ENCODE data around the gene HSFX4.
A peak's percentile ranks its signal among the peaks of the same experiment; 100 is the strongest.
"Not testable (repeated sequence)": the region's sequence is repeated elsewhere in the genome, so short reads cannot be mapped to it uniquely, and the experiment has no call there.

Gene HSFX4

DNA sequence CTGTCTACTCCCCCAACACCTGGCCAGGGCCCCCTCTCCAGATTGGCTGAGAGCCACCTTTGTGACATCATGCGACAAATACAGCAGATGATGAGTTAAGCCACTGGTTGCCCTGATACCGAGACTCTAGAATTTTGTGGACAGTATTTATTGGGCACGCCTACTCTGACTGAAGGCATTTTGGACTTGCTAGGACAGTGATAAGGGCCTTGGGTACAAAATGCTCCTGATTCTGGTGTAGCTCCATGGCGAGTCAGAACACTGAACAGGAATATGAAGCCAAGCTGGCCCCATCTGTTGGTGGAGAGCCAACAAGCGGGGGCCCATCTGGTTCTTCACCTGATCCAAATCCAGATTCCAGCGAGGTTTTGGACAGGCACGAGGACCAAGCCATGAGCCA is at the start of gene HSFX4:
Gene HSFX4, plus strand, starts transcription at position 174 of the 400 bp plus-strand sequence. Its CDS starts 72 bp downstream, at position 246.
- not testable (repeated sequence) for DNase-seq

- no peak for DNase-seq
These were observed 48.2 kb upstream of the HSFX4 start, which contains the start of gene MAGEA8 for GRCh38 chrX:149881081-149881711. Gene MAGEA8 (plus strand): TSS chrX:149881183. CDS start chrX:149884273, 3,090 bp downstream.

GRCh38 chrX:149890828-149891227 is 38.5 kb upstream of the HSFX4 start:
- not testable (repeated sequence) for DNase-seq

- DNase-seq, result no peak
These were observed 30.8 kb upstream of the HSFX4 start for GRCh38 chrX:149898554-149898953.

DNA sequence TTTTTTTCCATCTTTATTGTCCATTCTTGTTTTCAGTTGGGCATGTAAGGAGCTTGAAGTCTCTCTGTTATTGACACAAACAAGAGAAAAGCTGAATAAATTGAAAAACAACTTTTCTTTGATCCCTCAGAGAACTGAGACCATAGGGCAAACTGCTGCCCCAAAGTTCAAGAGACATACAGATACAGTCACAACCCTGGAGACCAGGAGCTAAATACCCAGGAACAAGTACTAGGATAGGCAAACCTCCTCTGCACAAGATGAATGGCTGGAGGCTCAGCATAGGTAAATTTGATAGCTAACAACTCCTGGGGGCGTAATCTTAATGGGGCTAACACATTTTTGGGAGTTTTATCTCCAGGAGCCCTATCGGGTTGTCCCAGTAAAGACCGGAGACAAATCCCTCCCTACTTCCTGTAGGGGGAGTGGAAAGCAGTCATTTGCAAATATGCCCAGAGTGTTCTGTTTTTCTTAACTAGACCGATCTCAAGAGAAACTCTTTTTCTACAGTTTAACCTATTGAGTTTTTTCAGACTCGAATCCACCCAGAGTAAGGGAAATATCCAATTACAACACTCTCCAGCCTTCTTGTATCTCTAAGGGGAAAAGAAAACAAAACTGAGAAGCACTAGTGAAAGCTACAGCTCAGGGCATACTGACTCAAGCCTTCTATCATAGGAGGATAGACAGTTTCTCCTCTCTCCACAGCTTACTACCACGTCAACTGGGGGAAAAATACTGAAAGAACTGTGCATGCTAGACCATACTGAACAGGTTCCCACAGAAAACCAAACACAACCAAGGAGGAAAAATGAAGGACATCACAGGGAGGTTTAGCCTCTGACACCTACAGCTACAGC is 25.3 kb upstream of the HSFX4 start:
- no peak for DNase-seq

DNA sequence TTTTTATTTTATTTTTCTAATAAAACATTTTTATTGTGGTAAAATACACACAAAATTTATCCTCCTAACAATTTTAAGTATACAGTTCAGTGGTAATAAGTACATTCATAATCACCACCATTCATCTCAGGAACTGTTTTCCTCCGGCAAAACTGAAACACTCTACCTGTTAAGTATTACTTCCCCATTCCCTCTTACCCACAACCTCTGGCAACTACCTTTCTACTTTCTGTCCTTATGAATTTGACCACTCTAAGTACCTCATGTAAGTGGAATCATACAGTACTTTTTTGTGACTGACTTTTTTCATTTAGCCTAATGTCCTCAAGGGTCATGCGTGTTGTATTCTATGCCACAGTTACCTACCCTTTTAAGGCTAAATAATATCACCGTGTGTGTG is 21.1 kb upstream of the HSFX4 start:
- no peak for DNase-seq

GRCh38 chrX:149908727-149909126 is 20.6 kb upstream of the HSFX4 start:
- DNase-seq, result no peak

- no peak for DNase-seq
These were observed 19.8 kb upstream of the HSFX4 start for GRCh38 chrX:149909324-149910177.

GRCh38 chrX:149910178-149910695 is 19.1 kb upstream of the HSFX4 start:
- no peak for DNase-seq

- DNase-seq, result no peak
These were observed 12.5 kb upstream of the HSFX4 start for GRCh38 chrX:149916745-149917392.

- not testable (repeated sequence) for DNase-seq
These were observed 5.5 kb upstream of the HSFX4 start for GRCh38 chrX:149923836-149924235.

DNA sequence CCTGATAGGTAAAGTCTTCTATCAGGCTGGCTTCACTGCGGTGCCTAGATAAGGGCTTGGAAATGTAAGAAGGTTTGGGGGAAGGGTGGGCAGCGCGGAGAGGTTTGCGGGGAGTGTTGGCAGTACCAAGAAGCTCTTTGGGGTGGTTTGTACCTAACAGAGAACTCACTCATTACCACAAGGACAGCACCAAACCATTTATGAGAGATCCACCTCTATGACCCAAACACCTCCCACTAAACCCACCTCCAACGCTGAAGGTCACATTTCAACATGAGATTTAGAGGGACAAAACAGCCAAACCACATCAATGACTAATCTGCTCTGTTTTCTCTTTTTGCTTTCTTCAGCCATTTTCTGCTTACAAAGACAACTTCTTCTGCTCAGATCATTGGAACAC is 4.9 kb upstream of the HSFX4 start:
- DNase-seq, result not testable (repeated sequence)

DNA sequence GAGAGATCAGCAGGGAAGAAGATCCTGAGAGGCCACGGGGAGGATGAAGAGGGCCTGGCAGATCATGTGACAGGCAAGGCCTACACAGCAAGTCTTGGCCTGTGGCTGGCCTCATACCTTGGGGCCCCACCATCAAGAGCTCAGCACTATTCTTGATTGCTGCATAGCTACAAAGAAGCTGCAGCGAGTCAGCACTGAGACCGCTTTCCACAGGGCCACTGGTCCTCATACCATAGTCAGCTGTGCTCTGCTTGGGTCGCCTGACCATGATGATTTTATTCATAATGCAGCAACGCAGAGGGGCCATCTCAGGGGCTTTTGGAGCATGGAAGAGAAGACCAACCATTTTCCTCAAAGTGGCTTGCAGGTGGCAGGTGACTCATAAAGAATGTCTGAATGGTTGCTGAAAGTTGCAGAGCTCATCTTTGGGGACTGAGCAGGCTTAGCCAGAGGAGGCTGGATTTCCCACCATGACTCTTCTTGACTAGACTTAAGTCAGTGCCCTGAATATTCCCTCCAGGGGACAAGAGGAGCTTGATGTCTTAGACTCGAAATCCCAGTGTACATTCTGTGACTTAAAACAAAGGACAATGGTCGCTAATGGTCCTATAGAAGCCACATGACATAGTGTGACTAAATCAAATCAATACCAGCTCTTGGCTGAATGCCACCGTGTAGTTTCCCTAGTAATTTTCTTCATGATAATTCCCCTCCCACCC is 2.0 kb upstream of the HSFX4 start:
- not testable (repeated sequence) for DNase-seq

DNA sequence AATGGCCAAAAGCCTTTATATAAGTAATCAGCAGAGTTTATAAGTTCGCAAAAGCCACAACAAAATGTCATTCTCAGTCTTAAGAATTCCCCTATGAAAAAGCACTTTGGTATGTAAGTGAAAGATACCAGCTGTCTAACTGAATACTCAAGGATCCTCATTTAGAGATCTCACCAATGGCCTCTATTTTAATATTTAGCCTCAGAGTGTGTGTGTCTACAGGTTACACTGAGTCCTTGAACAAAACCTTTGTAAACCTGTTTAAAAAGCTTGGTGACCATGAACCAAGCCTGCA is 1.5 kb upstream of the HSFX4 start:
- DNase-seq, result not testable (repeated sequence)

- not testable (repeated sequence) for DNase-seq
These were observed 738 bp upstream of the HSFX4 start for GRCh38 chrX:149928635-149929034.

GRCh38 chrX:149931355-149931754 is 2.0 kb downstream of the HSFX4 start:
- DNase-seq, result not testable (repeated sequence)

DNA sequence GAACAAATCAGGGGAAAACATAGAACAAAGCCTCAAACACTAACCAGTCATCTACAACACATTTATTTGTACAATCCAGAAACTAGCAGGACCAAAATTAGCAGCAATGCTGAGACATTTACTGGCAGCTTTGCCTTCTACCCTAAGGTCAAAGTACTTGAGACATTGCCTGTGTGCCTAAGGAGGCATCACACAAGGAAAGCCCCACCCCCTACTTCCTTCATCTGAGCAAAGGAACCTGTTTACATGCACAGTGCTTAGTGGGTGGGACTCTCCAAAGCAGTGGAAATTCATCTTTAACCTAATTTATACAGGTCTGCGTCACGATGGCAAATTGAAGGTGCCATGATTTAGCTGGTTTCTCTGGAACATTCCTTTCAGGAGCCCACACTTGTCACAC is 2.8 kb downstream of the HSFX4 start:
- not testable (repeated sequence) for DNase-seq

- not testable (repeated sequence) for DNase-seq
These were observed 3.6 kb downstream of the HSFX4 start for GRCh38 chrX:149932970-149933369.

- DNase-seq, result not testable (repeated sequence)
These were observed 4.2 kb downstream of the HSFX4 start for GRCh38 chrX:149933547-149933946.

- not testable (repeated sequence) for DNase-seq
These were observed 8.0 kb downstream of the HSFX4 start for GRCh38 chrX:149937328-149937727.

DNA sequence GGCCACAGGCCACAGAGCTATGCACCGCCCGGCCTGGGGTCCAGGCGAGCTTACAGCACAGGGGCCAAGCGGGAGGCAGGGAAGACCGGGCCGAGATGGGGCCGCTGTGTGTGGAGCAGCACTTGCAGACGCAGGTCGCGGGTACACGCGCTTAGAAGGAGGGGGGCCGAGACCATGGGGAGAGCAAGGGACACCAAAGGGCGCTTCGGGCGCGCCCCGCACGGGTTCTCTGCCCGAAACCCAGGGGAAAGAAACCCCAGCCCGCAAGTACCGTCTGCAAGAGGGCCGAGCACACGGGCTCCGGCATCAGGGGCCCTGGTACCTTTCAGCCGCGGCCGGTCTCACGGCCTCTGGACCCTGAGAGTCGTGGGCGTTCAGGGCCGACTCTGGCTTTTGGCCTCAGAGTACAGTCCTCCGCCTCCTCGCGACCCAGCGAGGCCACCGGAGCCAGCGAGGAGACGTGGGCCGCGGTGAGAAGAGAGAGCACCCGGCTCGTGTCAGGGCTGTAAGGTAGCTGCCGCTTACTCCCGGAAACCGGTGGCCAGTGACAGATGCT is 8.6 kb downstream of the HSFX4 start:
- DNase-seq, result peak; percentile 31

All from activated T-cell treated with anti-CD3 and anti-CD28 coated beads, Interleukin-2, amount 50 U/mL, for 1 hour (primary cell).